Stomach (tissue), 9 donors: ENCODE results near the gene ZNF324B. TPM values are rescaled to one million over a fixed set of nuclear protein-coding genes. Genes with fewer than 3 reads are reported as not detected.

Experiments used
- DNase-seq, 2 donors: peaks; one replicate each; pipeline versions ENCODE4 v3.0.0 to v3.0.0-alpha.2; 2013 to 2019
- H3K27ac ChIP-seq, 5 donors: fragments of 200-600 bp in 4 of 5; sonication (generic) in 4 of 5; one replicate each; pipeline ENCODE4 v1.5.1; 2013 to 2019; ENCODE audit warnings: mild to moderate bottlenecking in 1 of 5, moderate library complexity in 1 of 5
- H3K27me3 ChIP-seq, 3 donors: fragments of 200-600 bp; sonication (generic); one replicate each; pipeline ENCODE4 v1.5.1; 2017 to 2019; ENCODE audit warnings: mixed run types in 1 of 3
- H3K36me3 ChIP-seq, 4 donors: fragments of 200-600 bp; sonication (generic); 1 replicate in 3 of 4; 2 replicates in 1 of 4; pipeline ENCODE4 v1.5.1; 2016 to 2019
- H3K4me1 ChIP-seq, 4 donors: fragments of 200-600 bp; sonication (generic); one replicate each; pipeline ENCODE4 v1.5.1; 2016 to 2019
- H3K4me3 ChIP-seq, 4 donors: fragments of 200-600 bp; sonication (generic) in 3 of 4; one replicate each; pipeline ENCODE4 v1.5.1; 2016 to 2019; ENCODE audit warnings: mild to moderate bottlenecking in 1 of 4
- H3K9me3 ChIP-seq, 4 donors: fragments of 200-600 bp; sonication (generic); one replicate each; pipeline ENCODE4 v1.5.1; 2016 to 2019
- CTCF ChIP-seq, 7 experiments: fragments of 450-650 bp in 4 of 7; fragments of 200-600 bp in 3 of 7; sonication (generic) in 3 of 7; IDR thresholded peaks; one replicate each; pipeline ENCODE4 v1.5.1; 2016 to 2019; ENCODE audit warnings: antibody characterized with exemption in 7 of 7, control low read depth in 2 of 7, mild to moderate bottlenecking in 1 of 7
- EP300 ChIP-seq: sonication (generic); formaldehyde crosslinking; IDR thresholded peaks from one replicate; pipeline ENCODE4 v1.6.1; 2017; ENCODE audit warnings: antibody characterized with exemption
- POLR2A ChIP-seq, 4 donors: fragments of 450-650 bp; IDR thresholded peaks; one replicate each; pipeline ENCODE4 v1.6.1; 2016; ENCODE audit warnings: antibody characterized with exemption in 4 of 4, control low read depth in 2 of 4, mild to moderate bottlenecking in 1 of 4, moderate library complexity in 1 of 4
- POLR2AphosphoS5 ChIP-seq, 3 donors: sonication (generic); formaldehyde crosslinking; IDR thresholded peaks; one replicate each; pipeline ENCODE4 v1.6.1; 2016; ENCODE audit warnings: antibody characterized with exemption in 3 of 3
- WGBS, 5 donors: extraction: QIAGEN DNeasy Blood & Tissue Kit in 3 of 5; methylation state at CpG; one replicate each; pipeline versions ENCODE4 v1.1.5 to v1.1.7; 2013 to 2018; 5-methylcytosine and 5-hydroxymethylcytosine counted together
- intact Hi-C: fragments of 100-400 bp; cut with DNase I; formaldehyde crosslinking; loops from one replicate; pipeline ENCODE4 v1.15.1; 2023; ENCODE audit warnings: low total_unique reads
- polyA plus RNA-seq, 3 donors: library from polyadenylated mRNA; stranded (reverse); fragments of 200-250 nt; gene quantifications; one replicate each; pipeline ENCODE4 v1.2.3, GENCODE V29; 2013
- total RNA-seq, 5 donors: library from RNA; depleted of rRNA; stranded (reverse); fragments of >200 nt; gene quantifications; one replicate each; pipeline versions ENCODE4 v1.1.0 to v1.2.3, GENCODE V29; 2014 to 2016
- donor health status: healthy with polysubstance abuse.
- donor health status: Bipolar disorder and iron deficiency.
- donor health status: healthy.

The ZNF324B gene
- total and polyA plus RNA-seq, 8 donors = 0.58 to 12.6 (median 2.3) TPM; not detected in 1

GRCh38 chr19:58497634-58498170 is 46.3 kb downstream of the ZNF324B start:
- no peak overlapping the region for H3K27ac ChIP-seq
- H3K9me3 ChIP-seq = no peaks in the 10 kb centered on the region
- peak in 1 of 2 donors; percentile 5 for DNase-seq
- H3K4me1 ChIP-seq = peaks cover 8 to 29% (median 25%) of the 10 kb centered on the region in 4 donors
- H3K4me3 ChIP-seq = no peak overlapping the region
- H3K27me3 ChIP-seq = no peaks in the 10 kb centered on the region
- intact Hi-C loops = no loop called here
- 79 to 88% (median 85%) methylated on average over 8 of the region's 8 CpGs for WGBS, 5 donors
- TF ChIP-seq CTCF (IDR thresholded peaks at IDR 0.05) (no peak), POLR2A (IDR thresholded peaks at IDR 0.05) (no peak), EP300 (no peak), POLR2AphosphoS5 (IDR thresholded peaks at IDR 0.05) (no peak)
- H3K36me3 ChIP-seq = no peaks in the 10 kb centered on the region

GRCh38 chr19:58498316-58499020 is 47.0 kb downstream of the ZNF324B start:
- TF ChIP-seq POLR2A (IDR thresholded peaks at IDR 0.05) (no peak), CTCF (IDR thresholded peaks at IDR 0.05) (no peak), POLR2AphosphoS5 (IDR thresholded peaks at IDR 0.05) (no peak), EP300 (no peak)
- DNase-seq = peak in 1 of 2 donors; percentile 29
- H3K4me1 ChIP-seq = peaks cover 8 to 29% (median 25%) of the 10 kb centered on the region in 4 donors
- 58 to 71% (median 66%) methylated on average over 17 to 22 of the region's 22 CpGs for WGBS, 5 donors
- intact Hi-C loops = no loop called here
- no peaks in the 10 kb centered on the region for H3K27me3 ChIP-seq
- H3K36me3 ChIP-seq = no peaks in the 10 kb centered on the region
- no peaks in the 10 kb centered on the region for H3K9me3 ChIP-seq
- peak overlapping the region; percentile 47 to 61 (median 56) for H3K4me3 ChIP-seq
- peak overlapping the region in 3 of 5 donors; percentile 83 to 92 (median 85) for H3K27ac ChIP-seq

- peaks cover 8 to 29% (median 25%) of the 10 kb centered on the region in 4 donors for H3K4me1 ChIP-seq
- H3K36me3 ChIP-seq = no peaks in the 10 kb centered on the region
- intact Hi-C loops = no loop called here
- no peaks in the 10 kb centered on the region for H3K27me3 ChIP-seq
- TF ChIP-seq POLR2A (IDR thresholded peaks at IDR 0.05) = no peak
- no peak for TF ChIP-seq EP300
- TF ChIP-seq POLR2AphosphoS5 (IDR thresholded peaks at IDR 0.05) = peak; percentile 83 to 95 (median 89)
- TF ChIP-seq CTCF (IDR thresholded peaks at IDR 0.05) = peak in 2 of 7 experiments; percentile 26 to 27
- peak overlapping the region; percentile 39 to 92 (median 85) for H3K27ac ChIP-seq
- peak overlapping the region; percentile 47 to 61 (median 56) for H3K4me3 ChIP-seq
- H3K9me3 ChIP-seq = no peaks in the 10 kb centered on the region
- DNase-seq = peak; percentile 99
- 1 to 2% (median 2%) methylated on average over 50 to 60 of the region's 60 CpGs for WGBS, 5 donors
These were observed 47.9 kb downstream of the ZNF324B start for GRCh38 chr19:58499021-58499927.

GRCh38 chr19:58500242-58500641 is 48.8 kb downstream of the ZNF324B start:
- no peaks in the 10 kb centered on the region for H3K27me3 ChIP-seq
- no peaks in the 10 kb centered on the region for H3K9me3 ChIP-seq
- intact Hi-C loops = no loop called here
- DNase-seq = peak in 1 of 2 donors; percentile 11
- TF ChIP-seq POLR2A (IDR thresholded peaks at IDR 0.05) (no peak), CTCF (IDR thresholded peaks at IDR 0.05) (no peak), POLR2AphosphoS5 (IDR thresholded peaks at IDR 0.05) (no peak), EP300 (no peak)
- peak overlapping the region in 2 of 4 donors; percentile 47 to 61 for H3K4me3 ChIP-seq
- 87 to 95% (median 92%) methylated on average over 8 to 14 of the region's 14 CpGs for WGBS, 5 donors
- no peak overlapping the region for H3K27ac ChIP-seq
- H3K4me1 ChIP-seq = peaks cover 8 to 29% (median 25%) of the 10 kb centered on the region in 4 donors
- no peaks in the 10 kb centered on the region for H3K36me3 ChIP-seq
